GM19467 (cell line): ENCODE results near the gene ARID1B.

ENCODE experiments used
- ATAC-seq: cut with Tn5 transposase; IDR thresholded peaks from one replicate; pipeline ENCODE4 v1.9.1; 2021; ENCODE audit warnings: mild to moderate bottlenecking, moderate library complexity; ENCODE audit not compliant: unreplicated experiment

The ARID1B gene

GRCh38 chr6:157116426-157116825, 339.2 kb downstream of the ARID1B start:
- ATAC-seq: no peak

- no peak for ATAC-seq
These were observed 340.4 kb downstream of the ARID1B start for GRCh38 chr6:157117431-157118095.

- ATAC-seq: no peak
These were observed 342.4 kb downstream of the ARID1B start for GRCh38 chr6:157119502-157120027.

- no peak for ATAC-seq
These were observed 343.5 kb downstream of the ARID1B start for GRCh38 chr6:157120534-157121232.

- no peak for ATAC-seq
These were observed 344.7 kb downstream of the ARID1B start for GRCh38 chr6:157121897-157122296.

GRCh38 chr6:157123234-157123633, 346.1 kb downstream of the ARID1B start:
- ATAC-seq: no peak

- no peak for ATAC-seq
These were observed 347.5 kb downstream of the ARID1B start for GRCh38 chr6:157124485-157125254.

GRCh38 chr6:157125531-157125930, 348.4 kb downstream of the ARID1B start:
- no peak for ATAC-seq

- ATAC-seq: no peak
These were observed 349.3 kb downstream of the ARID1B start for GRCh38 chr6:157126183-157127098.

GRCh38 chr6:157128235-157128775, 351.1 kb downstream of the ARID1B start:
- ATAC-seq: no peak

- no peak for ATAC-seq
These were observed 354.1 kb downstream of the ARID1B start for GRCh38 chr6:157131250-157131649.

- no peak for ATAC-seq
These were observed 356.7 kb downstream of the ARID1B start for GRCh38 chr6:157133856-157134255.

GRCh38 chr6:157134402-157135047, 357.3 kb downstream of the ARID1B start:
- ATAC-seq: no peak

- no peak for ATAC-seq
These were observed 358.5 kb downstream of the ARID1B start for GRCh38 chr6:157135691-157136090.

GRCh38 chr6:157137501-157137900, 360.3 kb downstream of the ARID1B start:
- ATAC-seq: no peak

GRCh38 chr6:157139054-157139708, 362.0 kb downstream of the ARID1B start:
- no peak for ATAC-seq

- ATAC-seq: no peak
These were observed 366.2 kb downstream of the ARID1B start for GRCh38 chr6:157143171-157143889.
